GM18858 (cell line): ENCODE data around the gene LRMDA.

Experiments
- ATAC-seq: cut with Tn5 transposase; IDR thresholded peaks from one replicate; pipeline ENCODE4 v1.9.1; 2021; ENCODE audit not compliant: unreplicated experiment

LRMDA gene

GRCh38 chr10:75431180-75432111 lies at the start of gene LRMDA:
Gene LRMDA (plus strand): TSS chr10:75431624.
- ATAC-seq: no peak

- ATAC-seq: no peak
Measured at GRCh38 chr10:75386128-75386527, 45.3 kb upstream of the LRMDA start.

- no peak for ATAC-seq
Measured at GRCh38 chr10:75388082-75388481, 43.3 kb upstream of the LRMDA start.

- no peak for ATAC-seq
Measured at GRCh38 chr10:75390178-75390577, 41.2 kb upstream of the LRMDA start.

GRCh38 chr10:75392271-75392670 lies 39.2 kb upstream of the LRMDA start:
- ATAC-seq: no peak

GRCh38 chr10:75392744-75393143 lies 38.7 kb upstream of the LRMDA start:
- no peak for ATAC-seq

GRCh38 chr10:75394221-75394620 lies 37.2 kb upstream of the LRMDA start:
- ATAC-seq: no peak

GRCh38 chr10:75395066-75395931 lies 36.1 kb upstream of the LRMDA start:
- ATAC-seq: no peak

GRCh38 chr10:75395932-75396630 lies 35.3 kb upstream of the LRMDA start:
- no peak for ATAC-seq

GRCh38 chr10:75396631-75397495 lies 34.6 kb upstream of the LRMDA start:
- no peak for ATAC-seq

- no peak for ATAC-seq
Measured at GRCh38 chr10:75397496-75398199, 33.8 kb upstream of the LRMDA start.

GRCh38 chr10:75398200-75398691 lies 33.2 kb upstream of the LRMDA start:
- no peak for ATAC-seq

- ATAC-seq: no peak
Measured at GRCh38 chr10:75398692-75399460, 32.5 kb upstream of the LRMDA start.

- no peak for ATAC-seq
Measured at GRCh38 chr10:75399461-75400162, 31.8 kb upstream of the LRMDA start.

- ATAC-seq: no peak
Measured at GRCh38 chr10:75400163-75400770, 31.2 kb upstream of the LRMDA start.

GRCh38 chr10:75400771-75401568 lies 30.5 kb upstream of the LRMDA start:
- no peak for ATAC-seq
